OCI-LY1 (cell line): ENCODE data around the gene C2orf15.

Experiments used
- H2AFZ ChIP-seq: fragments of 200-600 bp; sonication (generic), shearing (Covaris generic); 2 replicates; pipeline ENCODE4 v1.6.0; 2014; ENCODE audit warnings: antibody characterized with exemption, mild to moderate bottlenecking, low read length
- H3F3A ChIP-seq: fragments of 200-600 bp; sonication (generic), shearing (Covaris generic); 2 replicates; pipeline ENCODE4 v1.6.0; 2014; ENCODE audit warnings: mild to moderate bottlenecking, antibody characterized with exemption, low read length, moderate library complexity; ENCODE audit not compliant: insufficient read depth
- H3K27ac ChIP-seq: fragments of 200-600 bp; sonication (generic); 2 replicates; pipeline ENCODE4 v1.5.1; 2014; ENCODE audit warnings: low read length, mixed run types, mild to moderate bottlenecking, low read depth; ENCODE audit not compliant: poor library complexity, severe bottlenecking
- H3K27me3 ChIP-seq: fragments of 200-600 bp; sonication (generic); 2 replicates; pipeline ENCODE4 v1.6.0; 2014; ENCODE audit warnings: antibody characterized with exemption, mild to moderate bottlenecking, low read length, moderate library complexity; ENCODE audit not compliant: insufficient read depth
- H3K36me3 ChIP-seq: fragments of 200-600 bp; sonication (generic); 2 replicates; pipeline ENCODE4 v1.6.1; 2014; ENCODE audit warnings: mild to moderate bottlenecking, antibody characterized with exemption, low read length, moderate library complexity, mixed read lengths; ENCODE audit not compliant: insufficient read depth
- H3K4me1 ChIP-seq: fragments of 200-600 bp; sonication (generic); 2 replicates; pipeline ENCODE4 v1.5.1; 2014; ENCODE audit warnings: mild to moderate bottlenecking, low read length, moderate library complexity; ENCODE audit not compliant: insufficient read depth, severe bottlenecking
- H3K4me2 ChIP-seq: fragments of 200-600 bp; sonication (generic), shearing (Covaris generic); 2 replicates; pipeline ENCODE4 v1.6.1; 2014; ENCODE audit warnings: low read length
- H3K4me3 ChIP-seq: fragments of 200-600 bp; sonication (generic); 2 replicates; pipeline ENCODE4 v1.5.1; 2014; ENCODE audit warnings: low read length, low read depth, mild to moderate bottlenecking, mixed read lengths; ENCODE audit not compliant: poor library complexity, severe bottlenecking
- H3K79me2 ChIP-seq: fragments of 200-600 bp; shearing (Covaris generic); 2 replicates; pipeline ENCODE4 v1.6.1; 2016; ENCODE audit warnings: mixed run types, low read length, mixed read lengths; ENCODE audit not compliant: insufficient read depth
- H3K9ac ChIP-seq: fragments of 200-600 bp; sonication (generic), shearing (Covaris generic); 2 replicates; pipeline ENCODE4 v1.6.1; 2014; ENCODE audit warnings: mild to moderate bottlenecking, low read length, mixed read lengths
- H3K9me2 ChIP-seq: fragments of 200-600 bp; sonication (generic), shearing (Covaris generic); 2 replicates; pipeline ENCODE4 v1.6.1; 2014; ENCODE audit warnings: low read depth, mild to moderate bottlenecking, low read length, mixed read lengths
- H3K9me3 ChIP-seq: fragments of 200-600 bp; shearing (Covaris generic); 2 replicates; pipeline ENCODE4 v1.6.1; 2014; ENCODE audit warnings: low read length, mixed read lengths
- H4K20me1 ChIP-seq: fragments of 200-600 bp; sonication (generic), shearing (Covaris generic); 2 replicates; pipeline ENCODE4 v1.6.0; 2016; ENCODE audit warnings: mild to moderate bottlenecking, low read length; ENCODE audit not compliant: insufficient read depth
- EZH2 ChIP-seq: fragments of 200-600 bp; sonication (generic), shearing (Covaris generic); IDR thresholded peaks from 2 replicates; pipeline ENCODE4 v1.8.0; 2017; ENCODE audit warnings: borderline replicate concordance, mixed run types, mild to moderate bottlenecking, antibody characterized with exemption, low read length, moderate library complexity, mixed read lengths
- TF ChIP-seq, protein P1 (sequence below): fragments of 200-600 bp; sonication (generic), shearing (Covaris generic); IDR thresholded peaks from 2 replicates; pipeline ENCODE4 v1.5.1; 2017; ENCODE audit warnings: mild to moderate bottlenecking, antibody characterized with exemption, low read length, moderate library complexity, mixed read lengths

C2orf15 gene

DNA sequence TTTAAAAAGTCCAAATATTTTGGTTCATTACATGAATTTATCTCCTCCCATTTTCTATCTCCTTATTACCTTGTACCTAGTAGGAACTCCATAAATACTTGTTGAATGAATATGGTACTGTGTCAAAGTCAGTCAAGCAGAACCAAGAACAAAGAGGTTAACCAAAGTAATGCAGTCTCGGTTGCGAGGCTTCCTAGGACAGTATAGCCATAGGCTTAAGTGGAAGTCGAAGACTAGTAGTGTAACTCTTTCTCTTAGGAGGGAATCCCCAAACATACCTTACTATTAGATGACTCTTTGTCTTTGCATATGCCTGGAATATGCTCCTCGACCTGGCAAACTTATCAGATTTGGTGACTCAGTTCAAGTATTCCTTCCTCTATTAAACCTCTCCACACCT is 18.1 kb downstream of the C2orf15 start:
- H3K9ac ChIP-seq: no peak overlapping the region
- no peak overlapping the region for H2AFZ ChIP-seq
- H3K27ac ChIP-seq: no peak overlapping the region
- H3K79me2 ChIP-seq: peaks cover 6% of the 10 kb centered on the region; the same call in 1 of the 2 replicates
- H3K9me3 ChIP-seq: no peaks in the 10 kb centered on the region
- H3K4me2 ChIP-seq: no peak overlapping the region
- H3K4me1 ChIP-seq: peaks cover 12% of the 10 kb centered on the region
- no peaks in the 10 kb centered on the region for H4K20me1 ChIP-seq
- H3K27me3 ChIP-seq: no peaks in the 10 kb centered on the region
- no peak overlapping the region for H3K4me3 ChIP-seq
- no peak for TF ChIP-seq EZH2
- TF ChIP-seq, protein P1, sequence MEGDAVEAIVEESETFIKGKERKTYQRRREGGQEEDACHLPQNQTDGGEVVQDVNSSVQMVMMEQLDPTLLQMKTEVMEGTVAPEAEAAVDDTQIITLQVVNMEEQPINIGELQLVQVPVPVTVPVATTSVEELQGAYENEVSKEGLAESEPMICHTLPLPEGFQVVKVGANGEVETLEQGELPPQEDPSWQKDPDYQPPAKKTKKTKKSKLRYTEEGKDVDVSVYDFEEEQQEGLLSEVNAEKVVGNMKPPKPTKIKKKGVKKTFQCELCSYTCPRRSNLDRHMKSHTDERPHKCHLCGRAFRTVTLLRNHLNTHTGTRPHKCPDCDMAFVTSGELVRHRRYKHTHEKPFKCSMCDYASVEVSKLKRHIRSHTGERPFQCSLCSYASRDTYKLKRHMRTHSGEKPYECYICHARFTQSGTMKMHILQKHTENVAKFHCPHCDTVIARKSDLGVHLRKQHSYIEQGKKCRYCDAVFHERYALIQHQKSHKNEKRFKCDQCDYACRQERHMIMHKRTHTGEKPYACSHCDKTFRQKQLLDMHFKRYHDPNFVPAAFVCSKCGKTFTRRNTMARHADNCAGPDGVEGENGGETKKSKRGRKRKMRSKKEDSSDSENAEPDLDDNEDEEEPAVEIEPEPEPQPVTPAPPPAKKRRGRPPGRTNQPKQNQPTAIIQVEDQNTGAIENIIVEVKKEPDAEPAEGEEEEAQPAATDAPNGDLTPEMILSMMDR: no peak
- H3K36me3 ChIP-seq: peaks cover 33% of the 10 kb centered on the region; the same call in 1 of the 2 replicates
- H3K9me2 ChIP-seq: no peaks in the 10 kb centered on the region
- no peaks in the 10 kb centered on the region for H3F3A ChIP-seq

DNA sequence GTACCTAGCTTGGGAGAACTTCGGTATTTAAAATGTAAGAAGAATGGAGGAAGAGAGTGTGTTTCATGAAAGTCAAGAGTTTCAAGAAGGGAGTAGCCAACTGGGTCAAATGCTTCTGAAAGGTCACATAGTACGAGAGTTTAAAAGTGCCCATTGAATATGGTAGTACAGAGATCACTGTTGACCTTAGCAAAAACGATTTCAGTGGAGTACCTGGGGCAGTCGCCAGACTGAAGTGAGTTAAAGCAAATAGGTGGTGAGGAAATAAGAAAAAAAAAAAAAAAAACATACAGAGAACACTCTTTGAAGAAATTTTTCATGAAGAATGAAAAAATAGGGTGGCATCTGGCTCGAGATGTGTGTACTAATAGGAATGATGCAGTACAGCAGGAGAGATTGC is 24.7 kb downstream of the C2orf15 start:
- no peak overlapping the region for H2AFZ ChIP-seq
- no peak overlapping the region for H3K4me3 ChIP-seq
- peaks cover 57% of the 10 kb centered on the region for H3K36me3 ChIP-seq
- H3K27me3 ChIP-seq: no peaks in the 10 kb centered on the region
- no peaks in the 10 kb centered on the region for H3K79me2 ChIP-seq
- no peak overlapping the region for H3K27ac ChIP-seq
- H3F3A ChIP-seq: no peaks in the 10 kb centered on the region
- H3K9me2 ChIP-seq: no peaks in the 10 kb centered on the region
- H3K9ac ChIP-seq: no peak overlapping the region
- no peaks in the 10 kb centered on the region for H3K4me1 ChIP-seq
- H3K9me3 ChIP-seq: no peaks in the 10 kb centered on the region
- TF ChIP-seq EZH2: no peak
- TF ChIP-seq, protein P1: no peak
- H4K20me1 ChIP-seq: no peaks in the 10 kb centered on the region
- H3K4me2 ChIP-seq: no peak overlapping the region

DNA sequence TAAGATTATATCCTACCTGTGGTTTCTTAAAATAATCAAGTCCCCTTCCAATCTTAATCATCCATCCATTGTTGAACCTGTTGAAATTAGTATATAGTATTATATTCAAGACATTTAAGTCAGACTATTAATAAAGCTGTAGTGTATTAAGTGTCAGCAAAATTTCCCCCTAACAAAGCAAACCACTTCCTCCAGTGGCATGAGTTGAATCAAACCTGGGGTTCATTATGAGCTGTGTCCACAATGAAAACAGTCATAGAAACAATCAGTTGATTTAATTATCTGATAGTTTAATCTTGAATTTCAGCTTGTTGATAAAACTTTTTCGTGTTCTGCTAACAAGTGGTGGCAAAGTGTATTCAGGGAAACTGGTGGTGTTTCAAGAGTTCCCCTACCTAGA is 28.0 kb downstream of the C2orf15 start:
- Histone ChIP-seq H3K27me3 (no peaks in the 10 kb centered on the region), H3K9ac (no peak overlapping the region), H3K9me3 (no peaks in the 10 kb centered on the region), H4K20me1 (no peaks in the 10 kb centered on the region), H3K4me1 (no peaks in the 10 kb centered on the region), H2AFZ (no peak overlapping the region), H3K27ac (no peak overlapping the region), H3F3A (no peaks in the 10 kb centered on the region), H3K4me2 (no peak overlapping the region), H3K79me2 (no peaks in the 10 kb centered on the region), H3K36me3 (peaks cover 60% of the 10 kb centered on the region), H3K4me3 (no peak overlapping the region), H3K9me2 (no peaks in the 10 kb centered on the region)
- no peak for TF ChIP-seq EZH2
- TF ChIP-seq, protein P1: no peak
